KMS-11 (cell line): ENCODE measurements around the gene SCN4B.

ENCODE experiments used
- H2AFZ ChIP-seq: fragments of 200-600 bp; sonication (generic); 2 replicates; pipeline ENCODE4 v1.6.1; 2016; ENCODE audit warnings: antibody characterized with exemption, mixed run types, low read depth
- H3K27ac ChIP-seq: fragments of 200-600 bp; sonication (generic); 2 replicates; pipeline ENCODE4 v1.6.1; 2016; ENCODE audit warnings: mild to moderate bottlenecking, mixed run types
- H3K27me3 ChIP-seq: fragments of 200-600 bp; sonication (generic); 2 replicates; pipeline ENCODE4 v1.6.1; 2017; ENCODE audit warnings: mild to moderate bottlenecking, low read depth, mixed run types, moderate library complexity; ENCODE audit not compliant: insufficient read depth
- H3K36me3 ChIP-seq: fragments of 200-600 bp; sonication (generic); 2 replicates; pipeline ENCODE4 v1.6.1; 2017; ENCODE audit warnings: mild to moderate bottlenecking, mixed run types; ENCODE audit not compliant: insufficient read depth
- H3K4me1 ChIP-seq: fragments of 200-600 bp; sonication (generic); 2 replicates; pipeline ENCODE4 v1.6.1; 2016; ENCODE audit warnings: mild to moderate bottlenecking, low read depth, mixed run types; ENCODE audit not compliant: poor library complexity, severe bottlenecking
- H3K4me2 ChIP-seq: fragments of 200-600 bp; sonication (generic); 2 replicates; pipeline ENCODE4 v1.7.0; 2016; ENCODE audit warnings: mild to moderate bottlenecking, mixed run types
- H3K4me3 ChIP-seq: fragments of 200-600 bp; sonication (generic); IDR thresholded peaks from 2 replicates; pipeline ENCODE4 v1.6.1; 2017; ENCODE audit warnings: low read depth, low read length, mixed read lengths; ENCODE audit not compliant: insufficient read depth
- H3K79me2 ChIP-seq: fragments of 200-600 bp; sonication (generic); 2 replicates; pipeline ENCODE4 v1.6.1; 2016; ENCODE audit warnings: low read depth, mixed run types; ENCODE audit not compliant: insufficient read depth
- H3K9ac ChIP-seq: fragments of 200-600 bp; sonication (generic); 2 replicates; pipeline ENCODE4 v1.6.1; 2016; ENCODE audit warnings: mild to moderate bottlenecking, mixed run types
- H4K20me1 ChIP-seq: fragments of 200-600 bp; sonication (generic); 2 replicates; pipeline ENCODE4 v1.6.1; 2016; ENCODE audit warnings: mild to moderate bottlenecking, mixed run types; ENCODE audit not compliant: insufficient read depth
- CTCF ChIP-seq: fragments of 200-600 bp; sonication (generic); conservative IDR thresholded peaks from 2 replicates; pipeline ENCODE4 v1.6.1; 2017; ENCODE audit warnings: low read depth, mild to moderate bottlenecking, antibody characterized with exemption, low read length, moderate library complexity, mixed read lengths

SCN4B gene

GRCh38 chr11:118138839-118139420 lies 13.7 kb downstream of the SCN4B start:
- no peak overlapping the region for H2AFZ ChIP-seq
- no peaks in the 10 kb centered on the region for H3K79me2 ChIP-seq
- H3K9ac ChIP-seq = no peak overlapping the region
- H3K4me2 ChIP-seq = no peak overlapping the region
- H3K27ac ChIP-seq = no peak overlapping the region
- no peak for TF ChIP-seq CTCF
- H3K27me3 ChIP-seq = no peaks in the 10 kb centered on the region; the same call in 1 of the 2 replicates
- H3K4me1 ChIP-seq = no peaks in the 10 kb centered on the region
- no peak overlapping the region for H3K4me3 ChIP-seq
- no peaks in the 10 kb centered on the region for H4K20me1 ChIP-seq
- no peaks in the 10 kb centered on the region for H3K36me3 ChIP-seq

DNA sequence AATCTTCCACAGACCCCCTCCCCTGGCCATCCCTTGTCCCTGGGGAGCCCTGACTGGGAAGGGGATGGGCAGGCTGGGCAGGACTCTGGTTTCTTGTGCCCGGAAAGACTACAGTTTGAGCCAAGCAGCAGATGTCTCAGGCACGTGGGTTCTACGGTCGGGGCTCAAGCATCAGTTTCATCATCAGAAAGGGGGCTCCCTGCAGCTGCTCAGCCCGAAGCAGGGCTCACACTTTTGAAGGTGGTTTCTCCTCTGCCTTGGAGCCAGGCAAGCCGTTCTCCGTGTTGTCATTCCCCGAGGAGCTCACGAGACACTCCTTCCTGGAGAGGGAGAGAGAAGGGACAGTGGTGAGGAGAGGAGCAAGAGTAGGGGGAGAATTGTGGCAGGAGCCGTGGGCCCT lies 15.8 kb downstream of the SCN4B start:
- Histone ChIP-seq H3K36me3 (no peaks in the 10 kb centered on the region), H4K20me1 (no peaks in the 10 kb centered on the region), H3K4me1 (no peaks in the 10 kb centered on the region), H3K4me2 (no peak overlapping the region), H3K9ac (no peak overlapping the region), H3K4me3 (no peak overlapping the region), H3K27ac (no peak overlapping the region), H3K27me3 (no peaks in the 10 kb centered on the region), H2AFZ (no peak overlapping the region), H3K79me2 (no peaks in the 10 kb centered on the region)
- TF ChIP-seq CTCF = no peak

GRCh38 chr11:118136341-118136740 lies 16.3 kb downstream of the SCN4B start:
- Histone ChIP-seq H3K36me3 (no peaks in the 10 kb centered on the region), H2AFZ (no peak overlapping the region), H3K27ac (no peak overlapping the region), H3K27me3 (no peaks in the 10 kb centered on the region), H4K20me1 (no peaks in the 10 kb centered on the region), H3K79me2 (no peaks in the 10 kb centered on the region), H3K4me3 (no peak overlapping the region), H3K4me2 (no peak overlapping the region), H3K9ac (no peak overlapping the region), H3K4me1 (no peaks in the 10 kb centered on the region)
- no peak for TF ChIP-seq CTCF

DNA sequence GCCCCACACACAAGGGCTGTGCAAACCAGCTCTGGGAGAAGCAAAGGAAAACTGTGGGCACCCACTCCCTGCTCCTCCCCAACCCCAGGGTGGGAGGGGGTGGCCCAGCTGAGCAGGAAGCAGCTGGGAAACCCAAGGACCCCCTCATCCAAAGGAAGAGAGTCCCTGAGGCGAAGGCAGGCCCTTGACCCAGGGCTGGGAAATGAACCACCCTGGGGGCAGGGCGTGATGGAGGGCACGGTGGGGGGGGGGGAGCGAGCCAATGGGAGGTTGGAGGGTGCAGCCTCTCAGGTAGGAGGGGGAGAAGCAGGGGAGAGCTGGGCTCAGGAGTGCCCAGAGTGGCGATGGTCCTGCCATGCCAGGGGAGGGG lies 16.8 kb downstream of the SCN4B start:
- no peak overlapping the region for H2AFZ ChIP-seq
- H3K79me2 ChIP-seq = no peaks in the 10 kb centered on the region
- no peak overlapping the region for H3K9ac ChIP-seq
- no peaks in the 10 kb centered on the region for H3K4me1 ChIP-seq
- no peaks in the 10 kb centered on the region for H4K20me1 ChIP-seq
- H3K4me3 ChIP-seq = no peak overlapping the region
- no peaks in the 10 kb centered on the region for H3K36me3 ChIP-seq
- no peaks in the 10 kb centered on the region for H3K27me3 ChIP-seq
- no peak overlapping the region for H3K27ac ChIP-seq
- no peak overlapping the region for H3K4me2 ChIP-seq
- TF ChIP-seq CTCF = no peak
